CD4-positive, alpha-beta T cell treated with Interferon alpha-2 for 1 hour (primary cell): ENCODE results near the gene THSD7B.

Experiments used
- DNase-seq, 2 donors: peaks; one replicate each; pipeline ENCODE4 v3.0.0-alpha.2; 2020 to 2022

The THSD7B gene

GRCh38 chr2:136809998-136810397 lies 44.7 kb downstream of the THSD7B start:
- DNase-seq = no peak

GRCh38 chr2:136818839-136819238 lies 53.5 kb downstream of the THSD7B start:
- no peak for DNase-seq

GRCh38 chr2:136823291-136823690 lies 57.9 kb downstream of the THSD7B start:
- no peak for DNase-seq

- no peak for DNase-seq
These were observed 62.8 kb downstream of the THSD7B start for GRCh38 chr2:136828162-136828561.

GRCh38 chr2:136828774-136829173 lies 63.4 kb downstream of the THSD7B start:
- no peak for DNase-seq

- DNase-seq = no peak
These were observed 79.2 kb downstream of the THSD7B start for GRCh38 chr2:136844546-136844945.

- no peak for DNase-seq
These were observed 93.3 kb downstream of the THSD7B start for GRCh38 chr2:136858656-136859055.

- DNase-seq = no peak
These were observed 95.2 kb downstream of the THSD7B start for GRCh38 chr2:136860443-136860958.

GRCh38 chr2:136863468-136863867 lies 98.1 kb downstream of the THSD7B start:
- no peak for DNase-seq

GRCh38 chr2:136863874-136864273 lies 98.5 kb downstream of the THSD7B start:
- no peak for DNase-seq

- no peak for DNase-seq
These were observed 106.1 kb downstream of the THSD7B start for GRCh38 chr2:136871424-136871823.

GRCh38 chr2:136874258-136874657 lies 108.9 kb downstream of the THSD7B start:
- DNase-seq = no peak

GRCh38 chr2:136891100-136891499 lies 125.8 kb downstream of the THSD7B start:
- no peak for DNase-seq

GRCh38 chr2:136894007-136894634 lies 128.8 kb downstream of the THSD7B start:
- no peak for DNase-seq

- no peak for DNase-seq
These were observed 136.4 kb downstream of the THSD7B start for GRCh38 chr2:136901732-136902131.

GRCh38 chr2:136905779-136906178 lies 140.4 kb downstream of the THSD7B start:
- DNase-seq = no peak

GRCh38 chr2:136909777-136910176 lies 144.4 kb downstream of the THSD7B start:
- no peak for DNase-seq

GRCh38 chr2:136916131-136916530 lies 150.8 kb downstream of the THSD7B start:
- no peak for DNase-seq

GRCh38 chr2:136917411-136917881 lies 152.1 kb downstream of the THSD7B start:
- no peak for DNase-seq

GRCh38 chr2:136919682-136920081 lies 154.3 kb downstream of the THSD7B start:
- DNase-seq = no peak

- DNase-seq = no peak
These were observed 155.4 kb downstream of the THSD7B start for GRCh38 chr2:136920652-136921333.

GRCh38 chr2:136927156-136927555 lies 161.8 kb downstream of the THSD7B start:
- no peak for DNase-seq

GRCh38 chr2:136929531-136929930 lies 164.2 kb downstream of the THSD7B start:
- DNase-seq = no peak

- no peak for DNase-seq
These were observed 167.4 kb downstream of the THSD7B start for GRCh38 chr2:136932700-136933099.
